Colonic mucosa (tissue), 4 donors: ENCODE measurements around the gene ABCG1. TPM values are rescaled to one million over a fixed set of nuclear protein-coding genes. Genes with fewer than 3 reads are reported as not detected.

ENCODE experiments used
- DNase-seq: peaks from one replicate; pipeline ENCODE4 v3.0.0-alpha.2; 2020
- H3K27ac ChIP-seq: fragments of 200-600 bp; one replicate; pipeline ENCODE4 v1.8.0; 2021
- H3K27me3 ChIP-seq: fragments of 200-600 bp; one replicate; pipeline ENCODE4 v1.8.0; 2021
- H3K36me3 ChIP-seq: fragments of 200-600 bp; one replicate; pipeline ENCODE4 v1.8.0; 2021
- H3K4me1 ChIP-seq: fragments of 200-600 bp; one replicate; pipeline ENCODE4 v1.8.0; 2021; ENCODE audit warnings: mild to moderate bottlenecking
- H3K4me3 ChIP-seq: fragments of 200-600 bp; one replicate; pipeline ENCODE4 v1.8.0; 2021
- H3K9ac ChIP-seq, 2 donors: one replicate each; pipeline ENCODE4 v1.7.0; 2013; ENCODE audit warnings: control low read depth in 2 of 2, low read depth in 2 of 2, low read length in 2 of 2
- H3K9me3 ChIP-seq: fragments of 200-600 bp; one replicate; pipeline ENCODE4 v1.8.0; 2021
- CTCF ChIP-seq: fragments of 200-600 bp; IDR thresholded peaks from one replicate; pipeline ENCODE4 v1.8.0; 2022; ENCODE audit warnings: antibody characterized with exemption, mild to moderate bottlenecking
- intact Hi-C: fragments of 100-400 bp; cut with DNase I; formaldehyde crosslinking; loops from one replicate; pipeline ENCODE4 v1.14.1; 2022
- total RNA-seq, 2 donors: library from RNA; stranded (reverse); fragmentation: NEBNext Ultra II Directional in 1 of 2; extraction: Animal tissue kit (Norgen Biotek cat#: 25700) in 1 of 2; gene quantifications; one replicate each; pipeline ENCODE4 v1.2.1, GENCODE V29; 2021
- donor health status: healthy.
- donor health status: DM: no; HTN: no; CAD: no.
- donor health status: DM: no; HTN: no; CAD: no.

The ABCG1 gene
- total RNA-seq, 2 donors from 2014 or later = 13.8 to 60.0 TPM

- no peak for DNase-seq
- Histone ChIP-seq H3K27me3 (no peaks in the 10 kb centered on the region), H3K9me3 (no peaks in the 10 kb centered on the region), H3K9ac (no peak overlapping the region), H3K36me3 (no peaks in the 10 kb centered on the region), H3K27ac (no peak overlapping the region), H3K4me3 (no peak overlapping the region), H3K4me1 (no peaks in the 10 kb centered on the region)
- intact Hi-C loops = no loop called here
- no peak for TF ChIP-seq CTCF
These were observed 33.4 kb downstream of the ABCG1 start for GRCh38 chr21:42252325-42252654.

GRCh38 chr21:42252778-42253340 lies 33.9 kb downstream of the ABCG1 start:
- no peak for TF ChIP-seq CTCF
- Histone ChIP-seq H3K4me3 (no peak overlapping the region), H3K27me3 (no peaks in the 10 kb centered on the region), H3K4me1 (no peaks in the 10 kb centered on the region), H3K36me3 (no peaks in the 10 kb centered on the region), H3K9me3 (no peaks in the 10 kb centered on the region), H3K9ac (no peak overlapping the region), H3K27ac (no peak overlapping the region)
- intact Hi-C loops = no loop called here
- DNase-seq = no peak

GRCh38 chr21:42253466-42253865 lies 34.5 kb downstream of the ABCG1 start:
- intact Hi-C loops = no loop called here
- Histone ChIP-seq H3K4me1 (no peaks in the 10 kb centered on the region), H3K9ac (no peak overlapping the region), H3K27ac (no peak overlapping the region), H3K36me3 (no peaks in the 10 kb centered on the region), H3K27me3 (no peaks in the 10 kb centered on the region), H3K9me3 (no peaks in the 10 kb centered on the region), H3K4me3 (no peak overlapping the region)
- no peak for DNase-seq
- no peak for TF ChIP-seq CTCF

GRCh38 chr21:42254083-42254482 lies 35.1 kb downstream of the ABCG1 start:
- H3K9me3 ChIP-seq = no peaks in the 10 kb centered on the region
- no peaks in the 10 kb centered on the region for H3K27me3 ChIP-seq
- TF ChIP-seq CTCF = no peak
- no peak overlapping the region for H3K4me3 ChIP-seq
- H3K27ac ChIP-seq = no peak overlapping the region
- no peak for DNase-seq
- H3K9ac ChIP-seq = no peak overlapping the region
- H3K4me1 ChIP-seq = no peaks in the 10 kb centered on the region
- intact Hi-C loops = no loop called here
- H3K36me3 ChIP-seq = no peaks in the 10 kb centered on the region

- H3K9me3 ChIP-seq = no peaks in the 10 kb centered on the region
- TF ChIP-seq CTCF = no peak
- DNase-seq = no peak
- no peaks in the 10 kb centered on the region for H3K4me1 ChIP-seq
- H3K27ac ChIP-seq = no peak overlapping the region
- H3K4me3 ChIP-seq = no peak overlapping the region
- H3K27me3 ChIP-seq = no peaks in the 10 kb centered on the region
- intact Hi-C loops = loop anchor here (5.0 kb wide), 1 partner anchor 108 kb away; no protein-coding TSS in a partner anchor
- no peak overlapping the region for H3K9ac ChIP-seq
- no peaks in the 10 kb centered on the region for H3K36me3 ChIP-seq
These were observed 36.0 kb downstream of the ABCG1 start for GRCh38 chr21:42254651-42255601.
